Measurements from ENCODE around the gene ABLIM1.

- no peak for TF ChIP-seq CTCF (IDR thresholded peaks at IDR 0.05 in 4 of 5, conservative IDR thresholded peaks at IDR 0.05 in 1 of 5)
- no peak for TF ChIP-seq POLR2A (IDR thresholded peaks at IDR 0.05)
Measured at GRCh38 chr10:114545819-114546218, 112.3 kb downstream of the ABLIM1 start.
